ENCODE measurements around the gene PZP.
"Not testable (repeated sequence)": the region's sequence is repeated elsewhere in the genome, so short reads cannot be mapped to it uniquely, and the experiment has no call there.

The PZP gene

DNA sequence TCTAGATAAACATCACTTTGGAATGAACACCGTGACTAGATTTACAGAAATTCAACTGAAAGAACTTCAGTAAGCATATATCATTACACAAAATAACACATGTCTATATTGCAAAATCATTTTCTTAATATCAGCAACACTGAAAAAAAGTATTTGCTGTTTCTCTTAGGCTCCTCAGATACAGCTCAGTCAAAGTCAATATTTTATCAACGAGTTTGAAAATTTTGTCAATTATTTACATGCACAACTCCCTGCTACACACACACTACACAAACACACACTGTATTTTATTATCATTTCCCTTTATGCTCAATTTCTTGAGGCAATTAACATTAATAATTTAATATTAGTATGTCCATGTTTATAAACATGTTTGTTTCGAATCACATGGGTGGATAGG is 3.8 kb downstream of the PZP start:
- H3K4me3 ChIP-seq (replicated peaks; ENCODE audit: low read depth, low read length) = no peak overlapping the region
- TF ChIP-seq, protein P1, sequence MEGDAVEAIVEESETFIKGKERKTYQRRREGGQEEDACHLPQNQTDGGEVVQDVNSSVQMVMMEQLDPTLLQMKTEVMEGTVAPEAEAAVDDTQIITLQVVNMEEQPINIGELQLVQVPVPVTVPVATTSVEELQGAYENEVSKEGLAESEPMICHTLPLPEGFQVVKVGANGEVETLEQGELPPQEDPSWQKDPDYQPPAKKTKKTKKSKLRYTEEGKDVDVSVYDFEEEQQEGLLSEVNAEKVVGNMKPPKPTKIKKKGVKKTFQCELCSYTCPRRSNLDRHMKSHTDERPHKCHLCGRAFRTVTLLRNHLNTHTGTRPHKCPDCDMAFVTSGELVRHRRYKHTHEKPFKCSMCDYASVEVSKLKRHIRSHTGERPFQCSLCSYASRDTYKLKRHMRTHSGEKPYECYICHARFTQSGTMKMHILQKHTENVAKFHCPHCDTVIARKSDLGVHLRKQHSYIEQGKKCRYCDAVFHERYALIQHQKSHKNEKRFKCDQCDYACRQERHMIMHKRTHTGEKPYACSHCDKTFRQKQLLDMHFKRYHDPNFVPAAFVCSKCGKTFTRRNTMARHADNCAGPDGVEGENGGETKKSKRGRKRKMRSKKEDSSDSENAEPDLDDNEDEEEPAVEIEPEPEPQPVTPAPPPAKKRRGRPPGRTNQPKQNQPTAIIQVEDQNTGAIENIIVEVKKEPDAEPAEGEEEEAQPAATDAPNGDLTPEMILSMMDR (IDR thresholded peaks at IDR 0.05; ENCODE audit: low read length, missing control alignments) = no peak
- DNase-seq (ENCODE audit: low read depth) = no peak

DNA sequence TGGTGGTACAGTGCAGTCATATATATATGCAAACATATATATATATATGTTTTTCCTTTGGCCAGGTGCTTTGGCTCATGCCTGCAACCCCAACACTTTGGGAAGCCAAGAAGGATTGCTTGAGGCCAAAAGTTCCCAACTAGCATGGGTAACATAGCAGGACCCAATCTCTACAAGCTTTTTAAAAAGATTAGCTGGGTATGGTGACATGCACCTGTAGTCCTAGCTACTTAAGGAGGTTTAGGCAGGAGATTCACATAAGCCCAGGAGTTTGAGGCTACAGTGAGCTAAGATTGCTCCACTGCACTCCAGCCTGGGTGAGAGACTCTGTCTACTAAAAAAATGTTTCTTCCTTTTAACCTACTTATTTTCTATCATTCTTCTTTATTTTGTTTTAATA is 10.2 kb downstream of the PZP start:
- no peak for DNase-seq (ENCODE audit: low read depth)
- TF ChIP-seq, protein P1 (IDR thresholded peaks at IDR 0.05; ENCODE audit: low read length, missing control alignments) = no peak
- no peak overlapping the region for H3K4me3 ChIP-seq (replicated peaks; ENCODE audit: low read depth, low read length)

DNA sequence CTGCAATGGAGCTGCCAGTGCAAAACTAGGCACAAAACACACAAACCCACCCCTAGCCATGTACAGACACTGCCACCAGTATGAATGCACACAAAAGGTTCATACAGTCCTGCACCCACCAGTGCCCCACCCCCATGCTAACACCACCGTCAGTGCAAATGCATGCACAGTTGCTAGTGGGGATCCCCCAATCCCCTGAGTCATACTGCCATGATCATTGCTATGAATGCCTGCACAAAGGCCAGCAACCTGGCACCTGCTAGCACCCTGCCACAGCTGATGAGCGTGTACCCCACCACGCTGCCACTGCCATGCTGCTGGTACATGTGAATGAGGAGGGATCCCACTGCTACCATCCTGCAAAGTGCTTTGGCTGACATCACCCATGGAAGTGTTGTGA is 23.9 kb downstream of the PZP start:
- TF ChIP-seq, protein P1 (IDR thresholded peaks at IDR 0.05; ENCODE audit: low read length, missing control alignments) = no peak
- H3K4me3 ChIP-seq (replicated peaks; ENCODE audit: low read depth, low read length) = no peak overlapping the region
- DNase-seq (ENCODE audit: low read depth) = no peak

DNA sequence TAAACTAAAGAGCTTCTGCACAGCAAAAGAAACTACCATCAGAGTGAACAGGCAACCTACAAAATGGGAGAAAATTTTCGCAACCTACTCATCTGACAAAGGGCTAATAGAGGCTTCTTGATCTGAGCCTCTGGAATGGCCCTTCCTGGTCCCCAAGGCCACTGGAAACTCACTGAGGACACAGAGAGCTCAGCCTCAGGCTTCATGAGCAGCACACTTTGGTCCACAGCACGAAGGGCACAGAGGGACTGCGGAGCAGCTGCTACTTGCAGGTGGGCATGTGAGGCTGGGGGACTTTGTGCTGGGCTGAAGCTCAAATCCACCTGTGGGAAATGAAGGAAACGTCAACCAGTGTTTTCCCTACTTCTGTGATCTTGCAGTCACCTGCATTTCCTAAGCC is 27.4 kb downstream of the PZP start:
- no peak for DNase-seq (ENCODE audit: low read depth)
- no peak overlapping the region for H3K4me3 ChIP-seq (replicated peaks; ENCODE audit: low read depth, low read length)
- TF ChIP-seq, protein P1 (IDR thresholded peaks at IDR 0.05; ENCODE audit: low read length, missing control alignments) = no peak

DNA sequence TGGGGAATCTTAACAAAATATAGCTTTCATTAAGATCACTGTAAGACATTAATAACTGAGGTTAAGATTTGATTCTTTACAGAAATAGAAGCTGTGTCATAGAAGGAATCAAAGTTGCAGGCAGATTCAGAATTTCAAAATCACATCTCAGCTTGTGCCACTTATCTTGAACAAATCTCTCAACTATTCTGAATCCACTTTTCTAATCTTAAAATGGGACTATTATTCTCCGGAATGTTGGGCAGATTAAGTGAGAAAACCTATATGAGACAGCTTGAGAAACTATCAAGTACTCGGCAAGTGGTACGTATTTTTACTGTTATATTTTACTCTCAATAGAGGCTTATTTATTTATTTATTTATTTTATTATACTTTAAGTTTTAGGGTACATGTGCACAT is 28.4 kb downstream of the PZP start:
- H3K4me3 ChIP-seq (replicated peaks; ENCODE audit: low read depth, low read length) = no peak overlapping the region
- no peak for DNase-seq (ENCODE audit: low read depth)
- TF ChIP-seq, protein P1 (IDR thresholded peaks at IDR 0.05; ENCODE audit: low read length, missing control alignments) = no peak

DNA sequence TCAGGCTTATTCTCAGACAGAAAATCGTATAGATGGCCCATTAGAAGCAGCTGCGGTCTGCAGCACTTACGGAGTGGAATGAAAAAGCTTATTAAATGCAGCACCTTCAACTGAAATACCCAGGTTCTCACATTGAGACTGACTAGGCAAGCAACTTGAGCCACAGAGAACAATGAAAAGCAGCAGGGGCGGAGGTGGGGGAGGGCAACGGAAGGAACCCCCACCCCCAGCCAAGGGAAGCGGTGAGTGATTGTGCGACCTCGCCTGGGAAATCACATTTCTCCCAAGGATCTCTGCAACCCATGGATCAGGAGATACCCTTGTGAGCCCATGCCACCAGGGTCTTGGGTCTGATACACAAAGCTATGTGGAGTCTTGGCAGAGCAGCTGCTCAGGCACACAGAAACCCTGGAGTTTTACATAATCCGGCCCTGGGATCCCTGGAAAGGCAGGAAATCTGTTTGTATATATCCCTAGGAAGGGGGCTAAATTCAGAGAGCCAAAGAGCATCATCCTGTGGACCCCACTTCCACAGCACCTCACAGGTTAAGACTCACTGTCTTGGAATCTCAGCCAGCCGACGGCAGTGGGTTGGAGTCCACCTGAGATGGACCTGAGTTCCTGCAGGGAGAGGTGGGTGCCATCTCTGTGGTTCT is 38.1 kb downstream of the PZP start:
- no peak overlapping the region for H3K4me3 ChIP-seq (replicated peaks; ENCODE audit: low read depth, low read length)
- no peak for DNase-seq (ENCODE audit: low read depth)
- TF ChIP-seq, protein P1 (IDR thresholded peaks at IDR 0.05; ENCODE audit: low read length, missing control alignments) = no peak

DNA sequence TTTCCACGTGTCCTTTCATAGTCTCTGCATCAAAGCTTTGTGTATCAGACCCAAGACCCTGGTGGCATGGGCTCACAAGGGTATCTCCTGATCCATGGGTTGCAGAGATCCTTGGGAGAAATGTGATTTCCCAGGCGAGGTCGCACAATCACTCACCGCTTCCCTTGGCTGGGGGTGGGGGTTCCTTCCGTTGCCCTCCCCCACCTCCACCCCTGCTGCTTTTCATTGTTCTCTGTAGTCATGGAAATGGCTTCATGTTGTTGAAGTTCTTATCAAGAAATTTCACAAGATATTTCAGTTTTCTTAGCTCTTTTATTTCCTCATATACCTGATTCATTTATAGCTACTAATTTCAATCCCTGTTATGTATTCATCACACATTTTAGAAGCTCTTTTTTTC is 40.9 kb downstream of the PZP start:
- not testable (repeated sequence) for H3K4me3 ChIP-seq (replicated peaks; ENCODE audit: low read depth, low read length); DNase-seq (ENCODE audit: low read depth)
